Muscle of leg (tissue), 11 donors: ENCODE data around the gene COL16A1. TPM values are rescaled to one million over a fixed set of nuclear protein-coding genes. Genes with fewer than 3 reads are reported as not detected.

Experiments used
- DNase-seq: peaks from one replicate; pipeline ENCODE4 v3.0.0; 2013
- H3K27ac ChIP-seq: one replicate; pipeline ENCODE4 v1.5.1; 2013; ENCODE audit warnings: mild to moderate bottlenecking, low read length, control low read depth
- H3K27me3 ChIP-seq: one replicate; pipeline ENCODE4 v1.6.1; 2013; ENCODE audit warnings: low read length; ENCODE audit not compliant: control insufficient read depth, insufficient read depth
- H3K36me3 ChIP-seq: one replicate; pipeline ENCODE4 v1.6.1; 2013; ENCODE audit warnings: low read length; ENCODE audit not compliant: control insufficient read depth, insufficient read depth
- H3K4me1 ChIP-seq: one replicate; pipeline ENCODE4 v1.6.1; 2013; ENCODE audit warnings: low read length; ENCODE audit not compliant: control insufficient read depth, insufficient read depth
- H3K4me3 ChIP-seq: one replicate; pipeline ENCODE4 v1.5.1; 2013; ENCODE audit warnings: low read length, control low read depth
- H3K9me3 ChIP-seq: replicated peaks from 2 replicates; pipeline ENCODE4 v1.6.1; 2013; ENCODE audit warnings: low read depth, low read length; ENCODE audit not compliant: control insufficient read depth
- WGBS: methylation state at CpG from one replicate; pipeline ENCODE4 v1.1.5; 2013; ENCODE audit warnings: missing lambda C conversion rate; ENCODE audit not compliant: insufficient coverage; 5-methylcytosine and 5-hydroxymethylcytosine counted together
- polyA plus RNA-seq, 8 donors: library from polyadenylated mRNA; unstranded; fragments of 120-200 nt; gene quantifications; one replicate each; pipeline versions ENCODE4 v1.2.1 to v1.2.3, GENCODE V29; 2013; ENCODE audit warnings: inconsistent platforms in 1 of 8, low replicate concordance in 1 of 8; ENCODE audit not compliant: insufficient read length in 8 of 8, insufficient read depth in 1 of 8
- total RNA-seq: library from RNA; stranded (reverse); fragments of 120-200 nt; gene quantifications from one replicate; pipeline ENCODE4 v1.2.4, GENCODE V29; 2013

Gene COL16A1
- total and polyA plus RNA-seq, 9 donors: 96.2 to 245 (median 136) TPM

DNA sequence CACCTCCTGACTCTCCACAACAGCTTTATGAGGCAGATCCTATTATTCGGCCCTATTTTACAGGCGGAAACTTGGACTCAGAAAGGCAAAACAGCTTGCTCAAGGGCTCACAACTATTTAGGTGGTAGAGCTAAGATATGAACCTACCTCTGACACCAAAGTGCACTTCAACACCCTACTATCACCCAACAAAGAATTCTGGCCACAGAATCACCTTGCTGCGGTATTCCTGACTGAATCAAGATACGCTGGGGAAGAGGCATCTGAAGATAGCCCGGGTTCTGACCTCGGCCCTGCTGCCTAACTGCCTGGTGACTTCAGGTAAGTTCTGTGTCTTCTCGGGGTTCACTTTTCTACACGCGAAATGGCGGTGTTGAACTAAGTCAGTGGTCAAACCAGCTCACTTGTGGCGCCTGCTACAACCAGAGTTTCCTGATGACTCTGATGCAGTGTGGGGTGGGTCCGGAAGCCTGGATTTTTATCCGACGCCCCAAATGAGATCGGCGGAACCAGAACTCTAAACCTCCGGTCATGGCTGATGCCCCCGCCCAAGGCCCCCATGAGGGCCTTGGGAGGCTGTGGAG lies 59.7 kb downstream of the COL16A1 start:
- H3K27me3 ChIP-seq: no peaks in the 10 kb centered on the region
- H3K4me3 ChIP-seq: peak overlapping the region; percentile 87
- DNase-seq: no peak
- H3K4me1 ChIP-seq: peaks cover 30% of the 10 kb centered on the region
- peaks cover 2% of the 10 kb centered on the region for H3K36me3 ChIP-seq
- peak overlapping the region; percentile 99 for H3K27ac ChIP-seq
- no peaks in the 10 kb centered on the region for H3K9me3 ChIP-seq
- WGBS: under 1% methylated on average over 16 of the region's 18 CpGs

DNA sequence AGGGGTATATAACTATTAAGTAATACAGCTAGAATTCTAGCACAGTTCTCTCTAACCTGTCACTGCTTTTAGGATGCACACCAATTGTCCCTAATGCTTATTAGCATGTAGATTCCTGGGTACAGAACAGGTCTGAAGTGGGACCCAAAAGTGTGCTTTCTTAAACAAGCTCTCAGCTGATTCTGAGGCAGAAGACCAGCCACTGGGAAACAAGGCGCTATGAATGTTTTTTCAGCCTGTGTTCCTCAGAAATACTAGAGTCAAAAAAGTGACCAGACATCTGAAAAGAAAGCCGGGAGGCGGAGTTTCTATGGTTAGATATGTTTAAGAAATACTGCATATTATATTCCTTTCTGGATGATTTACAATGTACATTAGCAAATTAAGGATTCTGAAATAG lies 60.9 kb downstream of the COL16A1 start:
- no peaks in the 10 kb centered on the region for H3K27me3 ChIP-seq
- H3K4me1 ChIP-seq: peaks cover 26% of the 10 kb centered on the region
- H3K27ac ChIP-seq: no peak overlapping the region
- H3K9me3 ChIP-seq: no peaks in the 10 kb centered on the region
- no peak for DNase-seq
- H3K36me3 ChIP-seq: peaks cover 2% of the 10 kb centered on the region
- WGBS: 71% methylated on average over 1 of the region's 3 CpGs
- H3K4me3 ChIP-seq: no peak overlapping the region

DNA sequence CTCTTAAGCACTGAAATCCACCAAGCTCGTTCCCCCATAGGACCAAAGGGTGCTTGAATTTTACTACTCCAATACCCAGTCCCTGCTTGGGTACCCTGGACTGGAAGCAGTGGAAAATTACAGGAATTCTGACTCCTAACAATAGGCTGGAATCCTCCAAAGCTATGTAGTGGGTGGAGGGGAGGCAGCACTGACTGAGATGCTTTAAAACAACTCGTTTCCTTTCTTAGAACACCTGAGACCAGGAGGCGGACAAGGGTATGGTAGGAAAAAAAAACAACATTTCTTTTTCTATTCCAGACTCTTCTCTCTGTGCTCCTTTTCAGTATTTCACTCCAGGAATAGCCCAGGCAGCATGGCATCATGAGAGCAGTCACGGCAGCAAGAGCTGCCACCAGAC lies 61.5 kb downstream of the COL16A1 start:
- Histone ChIP-seq H3K4me1 (peaks cover 24% of the 10 kb centered on the region), H3K36me3 (peaks cover 2% of the 10 kb centered on the region), H3K27ac (no peak overlapping the region), H3K9me3 (no peaks in the 10 kb centered on the region), H3K27me3 (no peaks in the 10 kb centered on the region), H3K4me3 (no peak overlapping the region)
- no peak for DNase-seq
- 100% methylated on average over 1 of the region's 4 CpGs for WGBS

DNA sequence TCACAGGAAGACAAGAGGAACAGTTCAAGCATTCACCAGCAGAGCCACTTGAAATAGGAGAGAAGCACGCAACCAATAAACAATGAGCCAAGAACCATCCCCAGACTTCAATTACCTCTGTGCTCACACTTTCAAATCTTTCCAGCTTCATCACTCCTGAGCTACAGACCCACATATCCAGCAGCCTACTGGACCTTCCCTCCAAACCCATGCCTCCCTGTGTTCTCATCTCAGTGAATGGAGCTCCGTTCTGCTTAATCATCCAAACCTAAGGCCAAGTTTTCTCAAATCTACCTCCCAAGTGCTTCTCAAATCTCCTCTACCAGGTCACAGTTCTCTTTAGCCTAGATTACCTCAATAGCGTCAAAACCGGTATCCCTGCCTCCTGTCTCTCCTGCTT lies 62.9 kb downstream of the COL16A1 start:
- Histone ChIP-seq H3K4me3 (no peak overlapping the region), H3K9me3 (no peaks in the 10 kb centered on the region), H3K36me3 (peaks cover 5% of the 10 kb centered on the region), H3K27me3 (no peaks in the 10 kb centered on the region), H3K27ac (no peak overlapping the region), H3K4me1 (peaks cover 21% of the 10 kb centered on the region)
- DNase-seq: no peak
- WGBS: 67% methylated on average over 4 of the region's 4 CpGs

DNA sequence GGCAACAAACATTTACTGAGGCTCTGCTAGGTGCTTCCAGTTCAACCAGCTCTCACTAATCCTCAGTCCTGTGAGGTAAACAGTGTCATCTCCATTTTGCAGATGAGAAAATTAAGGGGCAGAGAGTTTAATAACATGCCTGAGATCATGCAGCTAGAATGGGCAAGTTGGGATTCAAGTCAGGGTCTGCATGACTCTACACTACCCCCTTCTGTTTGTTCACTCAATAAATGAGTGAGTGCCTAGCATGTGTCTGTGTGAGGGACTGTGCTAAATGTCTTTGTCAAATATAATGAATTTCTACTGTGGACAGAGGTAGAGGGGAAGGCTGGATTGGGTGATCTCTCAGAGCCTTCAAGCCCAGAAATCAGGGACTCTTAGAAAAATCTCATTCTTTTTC lies 63.6 kb downstream of the COL16A1 start:
- H3K36me3 ChIP-seq: peaks cover 9% of the 10 kb centered on the region
- no peaks in the 10 kb centered on the region for H3K27me3 ChIP-seq
- no peak overlapping the region for H3K27ac ChIP-seq
- peaks cover 16% of the 10 kb centered on the region for H3K4me1 ChIP-seq
- DNase-seq: no peak
- no peaks in the 10 kb centered on the region for H3K9me3 ChIP-seq
- H3K4me3 ChIP-seq: no peak overlapping the region

DNA sequence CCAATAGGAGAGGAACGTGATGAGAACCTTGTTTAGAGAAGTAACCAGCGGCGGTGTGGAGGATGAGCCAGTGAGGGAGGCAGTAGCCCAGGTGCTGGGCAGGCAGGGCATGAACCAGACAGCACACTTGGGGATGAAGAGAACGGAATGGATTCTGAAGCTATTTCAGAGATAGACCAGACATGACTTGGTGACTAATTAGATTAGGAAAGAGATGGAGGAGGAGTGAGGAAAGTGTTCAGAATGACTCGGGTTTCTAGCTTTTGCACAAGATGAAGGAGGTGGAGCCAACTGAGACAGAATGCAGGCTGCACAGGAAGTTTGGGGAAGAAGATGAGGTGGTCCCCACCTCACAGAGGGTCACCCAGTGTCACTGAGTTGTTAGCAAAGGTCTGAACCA lies 64.3 kb downstream of the COL16A1 start:
- DNase-seq: no peak
- Histone ChIP-seq H3K27ac (no peak overlapping the region), H3K36me3 (peaks cover 16% of the 10 kb centered on the region), H3K9me3 (no peaks in the 10 kb centered on the region), H3K4me1 (peaks cover 16% of the 10 kb centered on the region), H3K27me3 (no peaks in the 10 kb centered on the region), H3K4me3 (no peak overlapping the region)
- 50% methylated on average over 5 of the region's 5 CpGs for WGBS

DNA sequence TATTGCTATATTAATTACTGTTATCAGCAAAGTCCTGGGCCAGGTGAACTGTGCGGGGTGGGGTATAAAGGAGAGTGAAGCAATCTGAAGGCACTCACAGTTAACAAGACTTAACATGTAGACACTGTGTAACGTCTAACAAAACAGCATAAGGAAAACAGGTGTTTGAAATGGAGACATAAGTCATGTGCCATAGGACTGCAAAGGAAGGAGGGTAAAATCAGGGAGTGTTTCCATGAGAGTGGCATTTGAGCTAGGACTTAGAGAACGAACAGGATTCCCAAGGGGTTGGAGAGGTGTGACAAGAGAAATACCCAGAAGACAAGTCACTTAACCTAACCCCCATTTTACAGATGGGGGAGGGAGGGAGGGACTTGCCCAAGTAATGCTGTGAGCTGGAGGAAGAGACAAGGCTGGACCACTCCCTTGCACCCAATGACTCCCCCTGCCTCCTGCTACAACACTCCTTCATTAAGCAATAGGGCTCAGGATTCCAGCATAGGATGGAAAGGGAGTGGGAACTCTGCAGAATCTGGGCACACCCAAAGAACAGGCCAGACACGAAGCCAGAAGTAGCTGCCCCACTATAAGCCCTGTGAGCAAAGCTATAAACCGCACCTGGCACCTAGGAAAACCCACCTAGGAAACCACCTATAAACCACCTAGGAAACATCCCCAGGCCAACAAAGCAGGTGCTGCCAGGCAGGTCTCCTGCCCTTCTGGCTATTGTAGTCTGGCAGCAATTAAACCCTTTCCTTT lies 65.7 kb downstream of the COL16A1 start:
- H3K27me3 ChIP-seq: no peaks in the 10 kb centered on the region
- peaks cover 23% of the 10 kb centered on the region for H3K36me3 ChIP-seq
- H3K27ac ChIP-seq: no peak overlapping the region
- H3K4me1 ChIP-seq: peaks cover 8% of the 10 kb centered on the region
- no peak for DNase-seq
- no peak overlapping the region for H3K4me3 ChIP-seq
- H3K9me3 ChIP-seq: no peaks in the 10 kb centered on the region
- 44% methylated on average over 3 of the region's 5 CpGs for WGBS

DNA sequence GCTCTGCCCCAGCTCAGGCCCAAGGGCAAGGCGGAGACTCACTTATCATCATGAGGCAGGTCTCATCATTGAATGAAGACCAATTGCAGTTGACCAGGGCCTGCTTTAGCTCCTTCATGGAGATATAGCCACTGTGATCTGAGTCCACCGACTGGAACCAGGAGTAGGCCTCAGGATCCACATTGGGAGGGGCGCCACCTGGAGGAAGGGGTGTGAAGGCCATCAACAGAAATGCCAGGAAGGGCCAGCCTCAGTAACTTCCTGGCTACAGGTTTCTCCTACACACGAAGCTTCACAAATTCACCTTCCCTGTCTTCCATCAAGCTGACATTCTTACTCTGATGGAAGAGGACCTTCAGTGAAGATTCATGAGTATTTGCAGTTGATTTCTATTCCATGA lies 70.7 kb downstream of the COL16A1 start:
- Histone ChIP-seq H3K27me3 (no peaks in the 10 kb centered on the region), H3K36me3 (peaks cover 68% of the 10 kb centered on the region), H3K9me3 (no peaks in the 10 kb centered on the region), H3K4me1 (peaks cover 14% of the 10 kb centered on the region), H3K4me3 (no peak overlapping the region), H3K27ac (no peak overlapping the region)
- 75% methylated on average over 2 of the region's 4 CpGs for WGBS
- no peak for DNase-seq

DNA sequence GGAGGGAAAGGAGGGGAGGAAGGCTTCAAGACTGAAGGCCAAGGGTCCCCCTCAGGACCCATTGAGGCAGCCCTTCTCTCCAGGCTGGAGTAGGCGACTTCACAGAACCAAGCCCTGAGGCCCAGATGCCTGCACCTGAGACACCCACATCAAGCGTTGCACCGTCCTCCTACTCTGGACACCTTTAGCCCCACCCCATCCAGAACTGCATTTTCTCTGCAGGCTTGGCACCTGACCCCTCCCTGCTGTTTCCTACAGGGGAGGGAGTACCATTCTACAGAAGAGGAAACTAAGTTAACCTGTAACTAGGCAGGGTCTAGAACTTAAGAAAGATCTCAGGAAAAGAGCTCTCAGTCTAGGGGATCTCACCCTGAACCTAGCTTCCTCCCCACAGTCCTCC lies 71.2 kb downstream of the COL16A1 start:
- H3K4me3 ChIP-seq: no peak overlapping the region
- 100% methylated on average over 1 of the region's 3 CpGs for WGBS
- peaks cover 73% of the 10 kb centered on the region for H3K36me3 ChIP-seq
- H3K27me3 ChIP-seq: no peaks in the 10 kb centered on the region
- H3K27ac ChIP-seq: no peak overlapping the region
- peaks cover 17% of the 10 kb centered on the region for H3K4me1 ChIP-seq
- no peak for DNase-seq
- H3K9me3 ChIP-seq: no peaks in the 10 kb centered on the region

DNA sequence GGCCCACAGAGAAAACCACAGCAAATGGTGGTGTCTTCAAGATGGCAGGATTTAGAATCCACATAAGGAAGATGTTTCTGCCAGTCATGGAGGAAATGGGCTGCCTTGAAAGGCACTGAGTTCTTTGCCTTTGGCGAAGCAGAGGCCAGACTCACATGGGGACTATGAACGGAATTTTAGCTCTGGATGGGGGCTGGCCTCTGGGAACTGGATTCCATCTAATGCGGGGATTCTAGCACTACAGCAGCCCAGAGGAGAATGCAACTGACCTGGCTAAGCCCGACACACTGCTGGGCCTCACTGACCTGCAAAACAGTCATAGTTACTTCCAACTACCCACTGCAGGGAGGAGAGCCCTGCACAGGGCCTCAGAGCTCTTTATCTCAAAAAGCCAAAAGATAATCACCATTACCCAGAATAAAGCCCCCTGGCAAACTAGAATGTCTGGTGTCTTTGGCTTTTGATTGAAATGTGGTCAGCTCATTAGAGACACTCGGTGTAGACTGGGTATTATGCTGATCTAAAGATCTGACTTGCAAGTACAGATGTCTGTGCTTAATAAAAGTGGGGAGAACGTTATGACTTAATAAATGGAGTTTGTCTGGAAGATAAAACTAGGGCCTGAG lies 74.8 kb downstream of the COL16A1 start:
- Histone ChIP-seq H3K27ac (no peak overlapping the region), H3K27me3 (no peaks in the 10 kb centered on the region), H3K9me3 (no peaks in the 10 kb centered on the region), H3K4me3 (no peak overlapping the region), H3K4me1 (peaks cover 29% of the 10 kb centered on the region), H3K36me3 (peaks cover 84% of the 10 kb centered on the region)
- WGBS: 77% methylated on average over 4 of the region's 6 CpGs
- no peak for DNase-seq
